Activated B cell treated with CpG ODN at 0.5 μM for 24 hours (primary cell): ENCODE data around the gene MCRIP2. TPM values are rescaled to one million over a fixed set of nuclear protein-coding genes. Genes with fewer than 3 reads are reported as not detected.
A peak's percentile ranks its signal among the peaks of the same experiment; 100 is the strongest.

Experiments
- ATAC-seq: fragments of 200-7000 bp; cut with Tn5 transposase; one replicate; pipeline ENCODE4 v1.10.0; 2021; ENCODE audit warnings: low read depth, mild to moderate bottlenecking, moderate library complexity
- CTCF ChIA-PET: fragments of 350-600 bp; sonication (Branson Sonifier 250); formaldehyde crosslinking; loops from one replicate; lab custom pipeline; 2021; ENCODE audit warnings: antibody characterized with exemption; lab: Charles Lee
- POLR2A ChIA-PET: fragments of 350-600 bp; sonication (Branson Sonifier 250); formaldehyde crosslinking; loops from one replicate; lab custom pipeline; 2021; ENCODE audit warnings: antibody characterized with exemption; lab: Charles Lee
- DNase-seq: peaks from one replicate; pipeline ENCODE4 v3.0.0; 2022
- H3K27ac Mint-ChIP-seq: one replicate; pipeline ENCODE4 v1.8.0; 2020; ENCODE audit warnings: mixed read lengths
- H3K27me3 Mint-ChIP-seq: one replicate; pipeline ENCODE4 v1.8.0; 2021; ENCODE audit warnings: mixed read lengths
- H3K36me3 Mint-ChIP-seq: one replicate; pipeline ENCODE4 v1.8.0; 2021; ENCODE audit warnings: low read depth, mixed read lengths
- H3K4me1 Mint-ChIP-seq: one replicate; pipeline ENCODE4 v1.8.0; 2021; ENCODE audit warnings: mixed read lengths
- H3K4me3 Mint-ChIP-seq: one replicate; pipeline ENCODE4 v1.8.0; 2020; ENCODE audit warnings: mild to moderate bottlenecking, mixed read lengths
- H3K9me3 Mint-ChIP-seq: one replicate; pipeline ENCODE4 v1.8.0; 2020; ENCODE audit warnings: mixed read lengths
- intact Hi-C: fragments of 100-400 bp; cut with micrococcal nuclease; formaldehyde crosslinking; loops from one replicate; pipeline ENCODE4 v1.15.1; 2024
- total RNA-seq: library from RNA; stranded (reverse); gene quantifications from 2 replicates; pipeline ENCODE4 v1.2.3, GENCODE V29; 2022
- TF ChIP-seq, protein P1 (sequence below): fragments of 200-600 bp; IDR thresholded peaks from one replicate; pipeline ENCODE4 v1.8.0; 2022; ENCODE audit warnings: antibody characterized with exemption, mild to moderate bottlenecking

The MCRIP2 gene
- total RNA-seq, 1 donor from 2014 or later, result 38.9 TPM

DNA sequence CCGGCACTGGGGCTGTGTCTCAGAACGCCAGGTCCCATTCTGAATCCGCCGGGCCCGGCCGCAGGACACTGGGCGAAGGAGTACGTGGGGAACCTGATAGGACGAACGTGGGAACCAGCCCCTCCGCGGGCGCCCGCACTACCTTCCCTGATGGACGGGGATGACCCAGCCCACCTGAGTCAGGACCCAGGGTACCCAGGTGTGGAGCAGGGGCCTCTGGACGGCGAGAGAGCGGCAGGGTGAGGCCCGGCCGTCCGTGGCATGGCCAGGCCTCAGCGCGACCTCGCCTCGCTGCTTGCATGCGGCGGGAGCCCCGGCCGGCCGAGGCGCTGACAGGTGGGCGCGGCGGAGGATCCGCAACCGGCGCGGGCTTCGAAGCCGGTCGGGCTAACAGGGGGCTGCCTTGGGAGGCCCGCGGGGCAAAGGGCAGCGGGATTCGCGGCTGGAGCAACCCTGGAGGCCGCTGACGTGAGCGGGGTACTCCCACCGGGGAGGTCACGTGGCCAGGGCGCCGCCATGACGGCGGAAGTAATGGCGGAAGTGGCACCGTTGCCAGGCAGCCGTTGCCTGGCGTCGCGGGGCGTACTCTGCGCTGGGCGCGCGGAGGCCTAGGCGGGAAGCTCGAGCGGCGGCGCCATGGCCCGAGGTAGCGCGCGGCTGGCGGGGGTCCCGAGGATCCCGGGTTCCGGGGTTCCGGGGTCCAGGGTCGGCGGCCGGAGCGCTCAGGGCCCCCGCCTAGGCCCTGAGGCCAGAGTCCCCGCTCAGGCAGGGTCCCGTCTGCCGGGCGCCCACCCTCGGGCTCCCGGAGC lies 7.4 kb downstream of the MCRIP2 start, which contains the start of gene WDR90:
WDR90 (plus strand) TSS at position 585 of the 809 bp plus-strand sequence; CDS start at position 637, 52 bp downstream.
- POLR2A ChIA-PET, result interaction anchor here (0.6 to 4.0 kb wide), 7 partner anchors 10 to 61 kb away, joined by 3 to 13 read pairs (median 4); partner anchors contain the start of genes METTL26 and STUB1

DNA sequence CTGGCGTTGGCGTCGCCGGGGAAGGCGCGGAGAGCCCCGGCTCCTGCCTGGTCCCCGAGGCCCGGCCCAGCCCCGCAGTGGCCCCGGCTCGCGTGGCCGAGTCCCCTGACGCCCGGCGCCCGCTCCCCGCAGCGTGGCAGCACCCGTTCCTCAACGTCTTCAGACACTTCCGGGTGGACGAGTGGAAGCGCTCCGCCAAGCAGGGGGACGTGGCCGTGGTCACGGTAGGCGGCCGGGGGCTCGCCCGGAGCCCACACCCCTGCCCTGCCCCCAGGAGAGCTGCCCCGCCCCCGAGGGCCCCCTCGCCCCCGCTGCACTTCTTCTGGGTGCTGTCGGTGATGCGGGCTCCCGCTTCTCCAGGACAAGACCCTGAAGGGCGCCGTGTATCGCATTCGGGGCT lies 8.0 kb downstream of the MCRIP2 start:
- DNase-seq, result no peak
- TF ChIP-seq, protein P1, sequence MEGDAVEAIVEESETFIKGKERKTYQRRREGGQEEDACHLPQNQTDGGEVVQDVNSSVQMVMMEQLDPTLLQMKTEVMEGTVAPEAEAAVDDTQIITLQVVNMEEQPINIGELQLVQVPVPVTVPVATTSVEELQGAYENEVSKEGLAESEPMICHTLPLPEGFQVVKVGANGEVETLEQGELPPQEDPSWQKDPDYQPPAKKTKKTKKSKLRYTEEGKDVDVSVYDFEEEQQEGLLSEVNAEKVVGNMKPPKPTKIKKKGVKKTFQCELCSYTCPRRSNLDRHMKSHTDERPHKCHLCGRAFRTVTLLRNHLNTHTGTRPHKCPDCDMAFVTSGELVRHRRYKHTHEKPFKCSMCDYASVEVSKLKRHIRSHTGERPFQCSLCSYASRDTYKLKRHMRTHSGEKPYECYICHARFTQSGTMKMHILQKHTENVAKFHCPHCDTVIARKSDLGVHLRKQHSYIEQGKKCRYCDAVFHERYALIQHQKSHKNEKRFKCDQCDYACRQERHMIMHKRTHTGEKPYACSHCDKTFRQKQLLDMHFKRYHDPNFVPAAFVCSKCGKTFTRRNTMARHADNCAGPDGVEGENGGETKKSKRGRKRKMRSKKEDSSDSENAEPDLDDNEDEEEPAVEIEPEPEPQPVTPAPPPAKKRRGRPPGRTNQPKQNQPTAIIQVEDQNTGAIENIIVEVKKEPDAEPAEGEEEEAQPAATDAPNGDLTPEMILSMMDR, result no peak
- H3K9me3 Mint-ChIP-seq, result no peaks in the 10 kb centered on the region
- ChIA-PET POLR2A (interaction anchor here (0.6 to 4.0 kb wide), 7 partner anchors 10 to 1610 kb away, joined by 3 to 13 read pairs (median 4); partner anchors contain the start of gene STUB1), CTCF (no interaction called here)
- peaks cover 20% of the 10 kb centered on the region for H3K4me1 Mint-ChIP-seq
- peak overlapping the region; percentile 66 for H3K4me3 Mint-ChIP-seq
- no peaks in the 10 kb centered on the region for H3K27me3 Mint-ChIP-seq
- intact Hi-C loops, result loop anchor here (1.0 to 2.0 kb wide), 4 partner anchors 11 to 35 kb away; partner anchors contain the start of genes JMJD8, METTL26 and RHOT2
- peak; percentile 6 for ATAC-seq
- no peak overlapping the region for H3K27ac Mint-ChIP-seq
- no peaks in the 10 kb centered on the region for H3K36me3 Mint-ChIP-seq

More for the DNA sequence above, 7.4 kb downstream of the MCRIP2 start, which contains the start of gene WDR90:
- CTCF ChIA-PET, result interaction anchor here (1.2 kb wide), 1 partner anchor 56 kb away, joined by 4 read pairs; no protein-coding TSS in a partner anchor
- Mint-ChIP-seq H3K4me1 (peaks cover 22% of the 10 kb centered on the region), H3K4me3 (peak within 1 kb of the TSS; percentile 84), H3K9me3 (no peaks in the 10 kb centered on the region), H3K27me3 (no peaks in the 10 kb centered on the region), H3K27ac (peak within 1 kb of the TSS; percentile 85), H3K36me3 (no peaks in the 10 kb centered on the region)
- TF ChIP-seq, protein P1, result no peak
- peak; percentile 85 for ATAC-seq
- peak; percentile 93 for DNase-seq
- intact Hi-C loops, result loop anchor here (1.0 to 2.0 kb wide), 4 partner anchors 11 to 35 kb away; partner anchors contain the start of genes JMJD8, METTL26 and RHOT2

DNA sequence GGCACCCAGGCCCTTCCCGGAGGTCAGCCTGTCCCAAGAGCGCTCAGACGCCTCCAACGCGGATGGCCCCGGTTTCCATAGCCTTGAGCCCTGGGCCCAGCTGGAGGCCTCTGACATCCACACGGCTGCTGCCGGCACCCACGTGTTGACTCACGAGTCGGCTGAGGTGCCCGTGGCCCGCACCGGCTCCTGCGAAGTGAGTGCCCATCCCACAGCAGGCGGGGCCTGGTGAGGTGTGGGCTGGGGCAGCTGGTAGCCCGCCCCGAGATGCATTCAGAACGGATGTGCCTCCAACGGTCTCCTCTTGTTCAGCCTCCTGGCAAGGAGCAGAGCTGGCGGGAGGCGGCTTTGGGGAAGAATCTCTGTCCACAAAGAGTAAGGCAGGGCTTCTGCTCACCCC lies 10.2 kb downstream of the MCRIP2 start:
- Mint-ChIP-seq H3K27ac (no peak overlapping the region), H3K27me3 (no peaks in the 10 kb centered on the region), H3K9me3 (no peaks in the 10 kb centered on the region), H3K36me3 (no peaks in the 10 kb centered on the region), H3K4me3 (no peak overlapping the region), H3K4me1 (peaks cover 16% of the 10 kb centered on the region)
- ChIA-PET CTCF (no interaction called here), POLR2A (no interaction called here)
- DNase-seq (no peak), ATAC-seq (no peak)
- intact Hi-C loops, result no loop called here
- TF ChIP-seq, protein P1, result no peak

- ChIA-PET POLR2A (no interaction called here), CTCF (no interaction called here)
- Mint-ChIP-seq H3K27ac (no peak overlapping the region), H3K27me3 (no peaks in the 10 kb centered on the region), H3K9me3 (no peaks in the 10 kb centered on the region), H3K4me3 (no peak overlapping the region), H3K36me3 (no peaks in the 10 kb centered on the region), H3K4me1 (peaks cover 11% of the 10 kb centered on the region)
- DNase-seq (no peak), ATAC-seq (no peak)
- intact Hi-C loops, result no loop called here
- TF ChIP-seq, protein P1, result no peak
These were observed 11.1 kb downstream of the MCRIP2 start for GRCh38 chr16:652454-653305.
